Type B pancreatic cell (in vitro differentiated cells): Measurements from ENCODE around the gene TREM1. TPM values are rescaled to one million over a fixed set of nuclear protein-coding genes. Genes with fewer than 3 reads are reported as not detected.

ENCODE experiments used
- DNase-seq: peaks from one replicate; pipeline ENCODE4 v3.0.0; 2021; ENCODE audit warnings: mixed read lengths; ENCODE audit not compliant: unreplicated experiment; ENCODE audit errors: extremely low spot score
- H3K27ac Mint-ChIP-seq: 2 replicates; pipeline ENCODE4 v1.8.0; 2021; ENCODE audit warnings: mild to moderate bottlenecking, mixed read lengths
- H3K27me3 Mint-ChIP-seq: 2 replicates; pipeline ENCODE4 v1.8.0; 2021; ENCODE audit warnings: mixed read lengths
- H3K36me3 Mint-ChIP-seq: 2 replicates; pipeline ENCODE4 v1.8.0; 2021; ENCODE audit warnings: mixed read lengths
- H3K4me1 Mint-ChIP-seq: one replicate; pipeline ENCODE4 v1.8.0; 2021; ENCODE audit warnings: mixed read lengths; ENCODE audit not compliant: unreplicated experiment
- H3K4me3 Mint-ChIP-seq: 2 replicates; pipeline ENCODE4 v1.8.0; 2021; ENCODE audit warnings: mild to moderate bottlenecking, mixed read lengths
- H3K9me3 Mint-ChIP-seq: 2 replicates; pipeline ENCODE4 v1.8.0; 2021; ENCODE audit warnings: mixed read lengths
- total RNA-seq: library from RNA; stranded (reverse); gene quantifications from 2 replicates; pipeline ENCODE4 v1.2.1, GENCODE V29; 2021; ENCODE audit warnings: low replicate concordance
- TF ChIP-seq, protein P1 (sequence below): fragments of 200-600 bp; sonication (generic); conservative IDR thresholded peaks from 2 replicates; pipeline ENCODE4 v1.5.0; 2021; ENCODE audit warnings: antibody characterized with exemption, mild to moderate bottlenecking

The TREM1 gene
- total RNA-seq, 1 donor from 2014 or later = not detected

DNA sequence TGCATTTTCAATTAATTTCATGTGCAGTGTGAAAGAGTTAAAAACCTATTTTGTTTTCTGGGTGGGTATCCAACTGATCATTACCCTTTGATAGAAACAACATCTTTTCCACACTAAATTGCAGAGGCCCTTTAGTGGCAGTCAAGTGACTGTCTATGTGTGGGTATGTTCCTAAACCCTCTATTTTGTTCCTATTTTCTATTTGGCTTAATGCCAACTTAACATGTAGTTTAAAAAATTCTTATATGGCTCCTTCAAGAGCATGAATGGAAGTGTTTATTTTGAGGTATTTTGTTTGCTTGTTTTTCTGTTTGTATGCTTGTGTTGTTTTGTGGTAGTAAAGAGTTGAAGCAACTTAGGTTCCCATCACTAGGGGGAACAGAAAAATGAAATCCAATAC is 19.9 kb downstream of the TREM1 start:
- no peak overlapping the region for H3K4me3 Mint-ChIP-seq
- no peak for DNase-seq
- TF ChIP-seq, protein P1, sequence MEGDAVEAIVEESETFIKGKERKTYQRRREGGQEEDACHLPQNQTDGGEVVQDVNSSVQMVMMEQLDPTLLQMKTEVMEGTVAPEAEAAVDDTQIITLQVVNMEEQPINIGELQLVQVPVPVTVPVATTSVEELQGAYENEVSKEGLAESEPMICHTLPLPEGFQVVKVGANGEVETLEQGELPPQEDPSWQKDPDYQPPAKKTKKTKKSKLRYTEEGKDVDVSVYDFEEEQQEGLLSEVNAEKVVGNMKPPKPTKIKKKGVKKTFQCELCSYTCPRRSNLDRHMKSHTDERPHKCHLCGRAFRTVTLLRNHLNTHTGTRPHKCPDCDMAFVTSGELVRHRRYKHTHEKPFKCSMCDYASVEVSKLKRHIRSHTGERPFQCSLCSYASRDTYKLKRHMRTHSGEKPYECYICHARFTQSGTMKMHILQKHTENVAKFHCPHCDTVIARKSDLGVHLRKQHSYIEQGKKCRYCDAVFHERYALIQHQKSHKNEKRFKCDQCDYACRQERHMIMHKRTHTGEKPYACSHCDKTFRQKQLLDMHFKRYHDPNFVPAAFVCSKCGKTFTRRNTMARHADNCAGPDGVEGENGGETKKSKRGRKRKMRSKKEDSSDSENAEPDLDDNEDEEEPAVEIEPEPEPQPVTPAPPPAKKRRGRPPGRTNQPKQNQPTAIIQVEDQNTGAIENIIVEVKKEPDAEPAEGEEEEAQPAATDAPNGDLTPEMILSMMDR = no peak
- H3K9me3 Mint-ChIP-seq = peaks cover 6% of the 10 kb centered on the region
- H3K36me3 Mint-ChIP-seq = no peaks in the 10 kb centered on the region
- H3K27me3 Mint-ChIP-seq = no peaks in the 10 kb centered on the region
- no peaks in the 10 kb centered on the region for H3K4me1 Mint-ChIP-seq
- no peak overlapping the region for H3K27ac Mint-ChIP-seq

DNA sequence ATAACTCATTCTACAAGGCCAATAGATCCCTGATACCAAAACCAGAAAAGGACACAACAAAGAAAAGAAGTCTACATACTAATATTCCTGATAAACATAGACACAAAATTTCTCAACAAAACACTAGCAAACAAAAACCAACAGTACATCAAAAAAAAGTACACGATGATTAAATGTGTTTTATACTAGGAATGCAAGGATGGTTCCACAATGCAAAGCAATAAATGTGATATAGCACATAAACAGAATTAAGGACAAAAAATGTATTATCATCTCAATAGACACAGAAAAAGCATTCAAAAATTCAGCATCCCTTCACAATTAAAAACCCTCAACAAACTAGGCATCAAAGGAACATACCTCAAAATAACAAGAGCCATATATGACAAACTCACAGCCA is 23.2 kb downstream of the TREM1 start:
- no peaks in the 10 kb centered on the region for H3K27me3 Mint-ChIP-seq
- no peak for DNase-seq
- no peak overlapping the region for H3K4me3 Mint-ChIP-seq
- no peaks in the 10 kb centered on the region for H3K36me3 Mint-ChIP-seq
- peaks cover 13% of the 10 kb centered on the region for H3K9me3 Mint-ChIP-seq
- H3K4me1 Mint-ChIP-seq = peaks cover 5% of the 10 kb centered on the region
- TF ChIP-seq, protein P1 = no peak
- H3K27ac Mint-ChIP-seq = no peak overlapping the region

- TF ChIP-seq, protein P1 = no peak
- H3K4me3 Mint-ChIP-seq = no peak overlapping the region
- no peak for DNase-seq
- H3K4me1 Mint-ChIP-seq = peaks cover 14% of the 10 kb centered on the region
- no peaks in the 10 kb centered on the region for H3K27me3 Mint-ChIP-seq
- H3K36me3 Mint-ChIP-seq = no peaks in the 10 kb centered on the region
- no peak overlapping the region for H3K27ac Mint-ChIP-seq
- peaks cover 13% of the 10 kb centered on the region for H3K9me3 Mint-ChIP-seq
These were observed 24.1 kb downstream of the TREM1 start for GRCh38 chr6:41262401-41262800.

DNA sequence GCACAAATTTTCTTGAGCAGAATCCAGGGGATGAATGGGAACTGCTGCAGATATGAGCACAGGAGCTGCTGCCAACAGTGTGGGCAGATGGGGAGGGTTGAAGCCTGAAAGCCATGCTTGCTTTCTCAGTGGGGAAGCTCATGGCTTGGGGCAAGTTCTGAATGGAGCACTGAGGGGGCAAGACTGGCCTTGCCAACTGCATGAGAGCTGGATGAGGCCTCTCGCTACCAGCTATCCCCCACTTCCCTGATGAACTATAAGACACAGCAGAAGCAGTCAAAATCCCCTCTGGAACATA is 28.3 kb downstream of the TREM1 start:
- H3K27me3 Mint-ChIP-seq = peaks cover 4% of the 10 kb centered on the region
- H3K4me1 Mint-ChIP-seq = peaks cover 29% of the 10 kb centered on the region
- no peak overlapping the region for H3K27ac Mint-ChIP-seq
- H3K4me3 Mint-ChIP-seq = peak overlapping the region; percentile 29
- TF ChIP-seq, protein P1 = no peak
- H3K36me3 Mint-ChIP-seq = no peaks in the 10 kb centered on the region
- peaks cover 6% of the 10 kb centered on the region for H3K9me3 Mint-ChIP-seq
- DNase-seq = no peak

GRCh38 chr6:41257369-41258195 is 28.9 kb downstream of the TREM1 start:
- Mint-ChIP-seq H3K27ac (peak overlapping the region; percentile 55), H3K27me3 (peaks cover 6% of the 10 kb centered on the region), H3K4me1 (peaks cover 29% of the 10 kb centered on the region), H3K9me3 (peaks cover 6% of the 10 kb centered on the region), H3K4me3 (peak overlapping the region; percentile 29), H3K36me3 (no peaks in the 10 kb centered on the region)
- no peak for DNase-seq
- TF ChIP-seq, protein P1 = no peak
